ENCODE data around the gene PTPA.

PTPA gene

DNA sequence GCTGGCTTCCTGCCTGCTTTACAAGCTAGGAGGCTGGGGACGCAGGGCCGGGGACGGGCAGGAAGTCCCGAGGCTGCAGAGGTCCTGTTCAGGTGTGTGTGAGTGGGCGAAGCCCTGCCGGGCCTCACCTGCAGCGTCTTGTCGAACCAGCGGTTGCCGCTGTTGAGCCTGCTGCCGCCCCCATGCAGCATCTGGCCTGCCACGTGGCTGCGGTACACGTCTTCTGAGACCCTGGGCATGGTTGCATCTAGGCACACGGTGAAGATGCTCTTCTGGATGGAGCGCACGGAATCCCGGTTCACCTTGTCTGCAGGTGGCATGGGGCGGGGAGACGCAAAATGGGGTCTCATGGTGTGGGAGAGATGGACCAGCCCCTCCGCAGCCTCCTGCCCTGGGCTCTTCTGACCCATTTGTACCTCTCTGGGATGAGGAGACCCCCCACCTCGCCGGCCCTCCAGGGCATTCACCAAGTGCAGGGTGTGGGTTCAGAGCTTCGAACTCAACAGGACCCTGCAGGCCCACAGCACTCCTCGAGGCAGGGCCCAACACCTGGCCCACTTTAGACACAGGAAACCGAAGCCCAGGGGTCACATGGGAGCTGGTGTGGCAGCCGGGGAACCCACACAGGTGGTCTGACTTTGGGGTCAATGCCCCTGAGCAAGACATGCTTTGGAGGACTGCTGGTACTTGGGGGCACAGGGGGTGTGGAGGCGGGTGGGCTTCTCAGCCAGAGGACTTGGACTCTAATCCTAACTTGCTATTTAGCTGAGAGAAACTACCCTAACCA is 10.6 kb upstream of the PTPA start:
- Histone ChIP-seq H3K9me3 (replicated peaks; ENCODE audit: insufficient read depth, low read length) (no peaks in the 10 kb centered on the region), H3F3A (ENCODE audit: insufficient read depth, low read length) (no peaks in the 10 kb centered on the region), H3K79me2 (ENCODE audit: low read length) (no peaks in the 10 kb centered on the region), H3K27me3 (replicated peaks; ENCODE audit: insufficient read depth, low read length) (no peaks in the 10 kb centered on the region), H3K27ac (ENCODE audit: low read length) (no peak overlapping the region), H3K9ac (ENCODE audit: low read length) (no peak overlapping the region), H3K4me3 (ENCODE audit: low read length) (no peak overlapping the region), H3K9me2 (replicated peaks; ENCODE audit: insufficient read depth, low read length) (no peaks in the 10 kb centered on the region), H3K4me2 (ENCODE audit: low read depth, low read length) (no peak overlapping the region), H3K36me3 (replicated peaks; ENCODE audit: insufficient read depth, low read length) (no peaks in the 10 kb centered on the region), H4K20me1 (ENCODE audit: insufficient read depth, low read length) (no peaks in the 10 kb centered on the region), H3K4me1 (ENCODE audit: low read length) (no peaks in the 10 kb centered on the region), H2AFZ (ENCODE audit: low read length) (no peak overlapping the region)
- no peak for DNase-seq
- TF ChIP-seq, protein P1, sequence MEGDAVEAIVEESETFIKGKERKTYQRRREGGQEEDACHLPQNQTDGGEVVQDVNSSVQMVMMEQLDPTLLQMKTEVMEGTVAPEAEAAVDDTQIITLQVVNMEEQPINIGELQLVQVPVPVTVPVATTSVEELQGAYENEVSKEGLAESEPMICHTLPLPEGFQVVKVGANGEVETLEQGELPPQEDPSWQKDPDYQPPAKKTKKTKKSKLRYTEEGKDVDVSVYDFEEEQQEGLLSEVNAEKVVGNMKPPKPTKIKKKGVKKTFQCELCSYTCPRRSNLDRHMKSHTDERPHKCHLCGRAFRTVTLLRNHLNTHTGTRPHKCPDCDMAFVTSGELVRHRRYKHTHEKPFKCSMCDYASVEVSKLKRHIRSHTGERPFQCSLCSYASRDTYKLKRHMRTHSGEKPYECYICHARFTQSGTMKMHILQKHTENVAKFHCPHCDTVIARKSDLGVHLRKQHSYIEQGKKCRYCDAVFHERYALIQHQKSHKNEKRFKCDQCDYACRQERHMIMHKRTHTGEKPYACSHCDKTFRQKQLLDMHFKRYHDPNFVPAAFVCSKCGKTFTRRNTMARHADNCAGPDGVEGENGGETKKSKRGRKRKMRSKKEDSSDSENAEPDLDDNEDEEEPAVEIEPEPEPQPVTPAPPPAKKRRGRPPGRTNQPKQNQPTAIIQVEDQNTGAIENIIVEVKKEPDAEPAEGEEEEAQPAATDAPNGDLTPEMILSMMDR (IDR thresholded peaks at IDR 0.05; ENCODE audit: low read length), result no peak
- TF ChIP-seq EZH2phosphoT487 (IDR thresholded peaks at IDR 0.05; ENCODE audit: low read length), result no peak
- no peak for TF ChIP-seq EZH2 (optimal IDR thresholded peaks at IDR 0.05; ENCODE audit: low read depth, low read length)

DNA sequence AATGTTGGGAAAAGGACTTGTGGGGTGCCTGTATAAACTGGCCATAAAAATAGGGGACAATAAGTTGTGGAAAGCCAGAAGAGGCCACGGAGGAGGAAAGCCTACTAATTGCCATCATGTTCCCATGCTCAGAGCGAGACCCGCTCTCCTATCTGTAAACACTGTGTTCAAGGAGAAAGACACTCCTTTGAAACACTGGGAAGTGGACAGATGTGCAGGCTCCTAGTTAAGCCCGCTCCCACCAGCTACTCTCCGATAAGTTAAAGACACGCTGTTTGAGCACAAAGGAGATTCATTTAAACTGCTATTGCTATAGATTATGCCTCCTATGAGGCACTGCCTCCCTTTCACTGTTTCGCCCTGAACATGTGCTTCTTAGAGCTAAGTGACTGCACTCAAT is 9.9 kb upstream of the PTPA start:
- no peak for DNase-seq
- Histone ChIP-seq H3K36me3 (replicated peaks; ENCODE audit: insufficient read depth, low read length) (no peaks in the 10 kb centered on the region), H3K79me2 (ENCODE audit: low read length) (no peaks in the 10 kb centered on the region), H3K27ac (ENCODE audit: low read length) (no peak overlapping the region), H3K4me1 (ENCODE audit: low read length) (no peaks in the 10 kb centered on the region), H4K20me1 (ENCODE audit: insufficient read depth, low read length) (no peaks in the 10 kb centered on the region), H3K4me2 (ENCODE audit: low read depth, low read length) (no peak overlapping the region), H3K4me3 (ENCODE audit: low read length) (no peak overlapping the region), H3K27me3 (replicated peaks; ENCODE audit: insufficient read depth, low read length) (peaks cover 5% of the 10 kb centered on the region; the same call in 1 of the 2 replicates), H3K9me2 (replicated peaks; ENCODE audit: insufficient read depth, low read length) (no peaks in the 10 kb centered on the region), H3K9me3 (replicated peaks; ENCODE audit: insufficient read depth, low read length) (no peaks in the 10 kb centered on the region), H3K9ac (ENCODE audit: low read length) (no peak overlapping the region), H3F3A (ENCODE audit: insufficient read depth, low read length) (no peaks in the 10 kb centered on the region), H2AFZ (ENCODE audit: low read length) (no peak overlapping the region)
- no peak for TF ChIP-seq EZH2phosphoT487 (IDR thresholded peaks at IDR 0.05; ENCODE audit: low read length)
- TF ChIP-seq, protein P1 (IDR thresholded peaks at IDR 0.05; ENCODE audit: low read length), result no peak
- no peak for TF ChIP-seq EZH2 (optimal IDR thresholded peaks at IDR 0.05; ENCODE audit: low read depth, low read length)

DNA sequence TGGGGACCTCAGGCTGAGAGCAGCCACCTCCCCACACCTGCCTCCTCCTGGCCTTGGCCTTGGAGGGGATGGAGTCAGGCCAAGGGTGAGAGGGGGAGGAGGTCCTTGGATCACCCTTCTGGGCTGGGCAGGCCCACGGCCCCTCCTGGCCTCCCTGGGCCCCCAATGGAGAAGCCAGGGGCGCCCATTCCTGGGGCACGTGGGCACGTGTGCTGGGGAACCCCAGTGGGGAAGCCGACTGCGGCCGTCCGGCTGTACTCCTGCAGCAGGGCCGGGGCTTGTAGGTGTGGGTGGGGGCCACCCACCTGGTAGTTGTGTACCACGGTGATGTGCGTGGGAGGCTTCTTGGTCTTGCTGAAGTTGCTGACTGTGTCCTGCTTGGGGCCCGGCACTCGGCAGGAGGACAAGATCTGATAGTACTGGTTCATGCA is 9.1 kb upstream of the PTPA start:
- no peak overlapping the region for H3K9ac ChIP-seq (ENCODE audit: low read length)
- no peaks in the 10 kb centered on the region for H3K4me1 ChIP-seq (ENCODE audit: low read length)
- TF ChIP-seq EZH2 (optimal IDR thresholded peaks at IDR 0.05; ENCODE audit: low read depth, low read length) (no peak), EZH2phosphoT487 (IDR thresholded peaks at IDR 0.05; ENCODE audit: low read length) (no peak)
- TF ChIP-seq, protein P1 (IDR thresholded peaks at IDR 0.05; ENCODE audit: low read length), result no peak

More for the DNA sequence above, 9.1 kb upstream of the PTPA start:
- peaks cover 10% of the 10 kb centered on the region; the same call in 1 of the 2 replicates for H3K27me3 ChIP-seq (replicated peaks; ENCODE audit: insufficient read depth, low read length)
- DNase-seq, result no peak
- H3K9me2 ChIP-seq (replicated peaks; ENCODE audit: insufficient read depth, low read length), result no peaks in the 10 kb centered on the region
- H3K9me3 ChIP-seq (replicated peaks; ENCODE audit: insufficient read depth, low read length), result no peaks in the 10 kb centered on the region
- no peak overlapping the region for H3K27ac ChIP-seq (ENCODE audit: low read length)
- H2AFZ ChIP-seq (ENCODE audit: low read length), result no peak overlapping the region
- no peaks in the 10 kb centered on the region for H3K36me3 ChIP-seq (replicated peaks; ENCODE audit: insufficient read depth, low read length)
- H4K20me1 ChIP-seq (ENCODE audit: insufficient read depth, low read length), result no peaks in the 10 kb centered on the region
- no peak overlapping the region for H3K4me2 ChIP-seq (ENCODE audit: low read depth, low read length)
- H3K79me2 ChIP-seq (ENCODE audit: low read length), result no peaks in the 10 kb centered on the region
- H3F3A ChIP-seq (ENCODE audit: insufficient read depth, low read length), result no peaks in the 10 kb centered on the region
- H3K4me3 ChIP-seq (ENCODE audit: low read length), result no peak overlapping the region
